Esophagus (tissue), 2 donors: ENCODE data around the gene SOD2. TPM values are rescaled to one million over a fixed set of nuclear protein-coding genes. Genes with fewer than 3 reads are reported as not detected.
"Not testable (repeated sequence)": the region's sequence is repeated elsewhere in the genome, so short reads cannot be mapped to it uniquely, and the experiment has no call there.

Experiments
- H3K27ac ChIP-seq, 2 donors: one replicate each; pipeline ENCODE4 v1.5.1; 2013; ENCODE audit warnings: low read depth in 2 of 2, mild to moderate bottlenecking in 2 of 2, inconsistent platforms in 1 of 2, low read length in 1 of 2, moderate library complexity in 1 of 2
- H3K27me3 ChIP-seq, 2 donors: one replicate each; pipeline ENCODE4 v1.6.1; 2013; ENCODE audit warnings: low read length in 2 of 2, control low read depth in 1 of 2, mild to moderate bottlenecking in 1 of 2; ENCODE audit not compliant: insufficient read depth in 2 of 2, control insufficient read depth in 1 of 2
- H3K36me3 ChIP-seq, 2 donors: one replicate each; pipeline ENCODE4 v1.6.1; 2013; ENCODE audit warnings: low read length in 1 of 2; ENCODE audit not compliant: control insufficient read depth in 2 of 2, insufficient read depth in 2 of 2
- H3K4me1 ChIP-seq, 2 donors: one replicate each; pipeline ENCODE4 v1.6.1; 2013; ENCODE audit warnings: low read length in 1 of 2; ENCODE audit not compliant: control insufficient read depth in 2 of 2, insufficient read depth in 2 of 2
- H3K4me3 ChIP-seq, 2 donors: one replicate each; pipeline ENCODE4 v1.5.1; 2013; ENCODE audit warnings: low read length in 2 of 2, mild to moderate bottlenecking in 2 of 2, low read depth in 1 of 2, moderate library complexity in 1 of 2
- H3K9me3 ChIP-seq, 2 donors: one replicate each; pipeline ENCODE4 v1.6.1; 2013; ENCODE audit warnings: mild to moderate bottlenecking in 2 of 2, low read depth in 1 of 2, low read length in 1 of 2, moderate library complexity in 1 of 2; ENCODE audit not compliant: control insufficient read depth in 2 of 2, insufficient read depth in 1 of 2
- WGBS, 2 donors: extraction: QIAGEN DNeasy Blood & Tissue Kit; methylation state at CpG; one replicate each; pipeline ENCODE4 v1.1.7; 2013; 5-methylcytosine and 5-hydroxymethylcytosine counted together
- polyA plus RNA-seq, 2 donors: library from polyadenylated mRNA; stranded (reverse); fragments of 200-250 nt; gene quantifications; one replicate each; pipeline ENCODE4 v1.2.3, GENCODE V29; 2013
- donor health status: healthy with polysubstance abuse.
- donor health status: Bipolar disorder and iron deficiency.

SOD2 gene
- polyA plus RNA-seq, 2 donors = 79.1 to 167 TPM

DNA sequence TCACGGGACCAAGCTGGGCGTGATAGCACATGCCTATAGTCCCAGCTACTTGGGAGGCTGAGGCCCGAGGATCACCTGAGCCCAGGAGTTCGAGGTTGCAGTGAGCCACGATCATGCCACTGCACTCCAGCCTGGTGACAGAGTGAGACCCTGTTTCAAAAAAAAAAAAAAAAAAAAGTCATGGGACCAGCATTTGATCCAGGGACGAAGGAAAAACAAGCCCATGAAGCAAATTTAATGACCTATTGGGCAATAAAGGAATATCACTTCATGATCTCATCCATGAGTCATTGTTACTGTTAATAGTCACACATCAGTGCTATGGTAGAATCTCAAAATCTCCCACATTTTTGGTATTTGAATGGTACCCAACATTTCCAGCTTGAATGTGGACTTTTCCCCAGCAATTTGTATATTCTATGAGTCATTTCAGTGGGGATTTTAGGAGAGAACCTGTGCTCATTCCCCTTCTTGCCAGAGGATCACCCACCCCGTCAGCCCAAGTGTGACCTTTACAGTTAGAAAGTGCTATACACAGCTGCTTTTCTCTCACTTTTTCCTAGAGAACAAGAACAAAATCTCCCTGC is 8.5 kb upstream of the SOD2 start:
- Histone ChIP-seq H3K27me3 (no peaks in the 10 kb centered on the region), H3K27ac (peak overlapping the region; percentile 19 to 78), H3K9me3 (peaks cover 0 to 5% of the 10 kb centered on the region in 2 donors), H3K4me1 (no peaks in the 10 kb centered on the region), H3K36me3 (no peaks in the 10 kb centered on the region), H3K4me3 (no peak overlapping the region)
- WGBS, 2 donors = 58 to 70% methylated on average over 7 of the region's 7 CpGs

DNA sequence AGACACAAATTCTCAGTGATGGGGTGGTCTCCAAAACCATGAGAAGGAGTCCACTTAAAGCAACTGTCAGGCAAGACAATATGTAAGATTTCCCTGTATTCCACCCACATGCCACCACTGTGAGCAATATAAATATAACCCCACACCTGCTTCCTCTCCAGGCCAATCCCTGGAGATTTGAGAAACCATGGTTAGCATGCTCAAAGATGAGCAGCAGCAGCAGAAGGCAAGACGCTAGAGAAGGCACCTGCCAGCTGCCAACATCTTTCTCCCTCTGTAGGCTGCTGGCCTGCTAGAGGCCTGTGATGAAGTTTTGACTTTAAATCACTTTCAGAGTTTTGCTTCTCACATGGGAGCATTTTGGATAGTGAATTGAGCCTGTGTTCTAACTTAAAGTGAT is 7.9 kb upstream of the SOD2 start:
- 33 to 35% methylated on average over 1 of the region's 1 CpG for WGBS, 2 donors
- Histone ChIP-seq H3K4me1 (no peaks in the 10 kb centered on the region), H3K27me3 (no peaks in the 10 kb centered on the region), H3K9me3 (peaks cover 0 to 5% of the 10 kb centered on the region in 2 donors), H3K4me3 (no peak overlapping the region), H3K36me3 (no peaks in the 10 kb centered on the region), H3K27ac (peak overlapping the region; percentile 19 to 78)

DNA sequence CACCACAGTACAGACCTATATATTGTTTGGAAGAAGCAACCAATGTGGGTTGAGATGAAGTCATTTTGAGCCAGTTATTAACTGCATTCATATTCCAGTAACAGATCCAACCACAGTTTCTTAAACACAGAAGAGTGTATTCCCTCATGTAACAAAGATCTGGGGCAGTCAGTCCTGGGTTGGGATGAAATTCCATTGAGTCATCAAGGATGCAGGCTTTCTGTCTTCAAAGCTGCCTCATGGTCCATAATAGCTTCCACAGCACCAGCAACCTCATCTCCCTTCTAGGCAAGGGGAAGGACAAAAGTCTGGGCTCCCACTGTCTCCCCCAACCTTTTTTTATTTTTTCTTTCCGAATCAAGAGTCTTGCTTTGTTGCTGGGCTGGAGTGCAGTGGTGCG is 2.9 kb upstream of the SOD2 start:
- H3K36me3 ChIP-seq = peaks cover 0 to 3% of the 10 kb centered on the region in 2 donors
- 98 to 99% methylated on average over 2 of the region's 2 CpGs for WGBS, 2 donors
- no peaks in the 10 kb centered on the region for H3K27me3 ChIP-seq
- peaks cover 0 to 4% of the 10 kb centered on the region in 2 donors for H3K4me1 ChIP-seq
- no peak overlapping the region for H3K27ac ChIP-seq
- no peak overlapping the region for H3K4me3 ChIP-seq
- H3K9me3 ChIP-seq = no peaks in the 10 kb centered on the region

DNA sequence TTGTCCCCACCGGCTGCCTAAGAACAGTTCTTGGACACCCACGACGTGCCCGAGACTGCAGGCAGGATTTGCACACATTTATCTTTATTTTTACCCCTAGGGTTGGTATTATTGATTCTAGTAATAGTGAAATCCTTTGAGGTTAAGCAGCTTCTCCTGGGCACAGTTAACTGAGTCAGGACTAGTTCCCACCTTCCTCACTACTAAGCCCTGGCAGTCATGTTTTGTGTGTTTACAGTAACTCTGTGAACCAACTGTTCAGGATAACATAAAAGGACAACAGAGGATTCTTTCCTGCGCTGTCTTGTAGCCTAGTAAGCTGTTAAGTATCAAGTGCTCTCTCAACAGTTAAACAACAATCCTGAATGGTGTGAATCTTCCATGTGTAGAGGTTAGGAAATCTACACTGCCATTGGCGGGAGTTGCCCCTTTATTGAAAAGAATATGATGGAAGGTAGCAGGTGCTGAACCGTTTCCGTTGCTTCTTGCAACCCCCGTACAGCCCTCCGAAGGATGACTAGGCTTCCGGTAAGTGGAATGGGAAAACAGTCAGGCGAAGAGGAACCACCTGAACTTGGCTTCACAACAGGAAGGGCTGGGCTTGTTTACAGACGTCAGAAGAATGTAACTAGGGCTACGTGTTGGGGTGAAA is 979 bp upstream of the SOD2 start:
- 13 to 20% methylated on average over 14 of the region's 14 CpGs for WGBS, 2 donors
- Histone ChIP-seq H3K36me3 (peaks cover 3 to 4% of the 10 kb centered on the region in 2 donors), H3K27ac (peak overlapping the region; percentile 96 to 99), H3K4me1 (peaks cover 0 to 4% of the 10 kb centered on the region in 2 donors), H3K27me3 (no peaks in the 10 kb centered on the region), H3K9me3 (no peaks in the 10 kb centered on the region), H3K4me3 (peak overlapping the region; percentile 79 to 97)

- WGBS, 2 donors = 1% methylated on average over 54 to 66 of the region's 66 CpGs
- Histone ChIP-seq H3K4me1 (peaks cover 0 to 4% of the 10 kb centered on the region in 2 donors), H3K27ac (peak overlapping the region; percentile 96 to 99), H3K36me3 (peaks cover 3 to 6% of the 10 kb centered on the region in 2 donors), H3K9me3 (no peaks in the 10 kb centered on the region), H3K4me3 (peak overlapping the region; percentile 79 to 97), H3K27me3 (no peaks in the 10 kb centered on the region)
Measured at GRCh38 chr6:159692303-159693127, 526 bp downstream of the SOD2 start.

GRCh38 chr6:159691963-159692287 is 1.1 kb downstream of the SOD2 start:
- Histone ChIP-seq H3K36me3 (peaks cover 3 to 6% of the 10 kb centered on the region in 2 donors), H3K27me3 (no peaks in the 10 kb centered on the region), H3K4me3 (peak overlapping the region; percentile 79 to 97), H3K4me1 (peaks cover 0 to 4% of the 10 kb centered on the region in 2 donors), H3K9me3 (no peaks in the 10 kb centered on the region), H3K27ac (peak overlapping the region; percentile 96 to 99)
- WGBS, 2 donors = 16 to 26% methylated on average over 7 of the region's 7 CpGs

- 5 to 9% methylated on average over 11 of the region's 11 CpGs for WGBS, 2 donors
- Histone ChIP-seq H3K27me3 (no peaks in the 10 kb centered on the region), H3K9me3 (no peaks in the 10 kb centered on the region), H3K4me3 (peak overlapping the region; percentile 79 to 97), H3K36me3 (peaks cover 3 to 6% of the 10 kb centered on the region in 2 donors), H3K27ac (peak overlapping the region; percentile 96 to 99), H3K4me1 (peaks cover 0 to 4% of the 10 kb centered on the region in 2 donors)
Measured at GRCh38 chr6:159691133-159691962, 1.7 kb downstream of the SOD2 start.

GRCh38 chr6:159690135-159690534 is 2.9 kb downstream of the SOD2 start:
- WGBS, 2 donors = 92% methylated on average over 13 of the region's 13 CpGs
- H3K4me3 ChIP-seq, H3K9me3 ChIP-seq, H3K36me3 ChIP-seq, H3K4me1 ChIP-seq, H3K27ac ChIP-seq, H3K27me3 ChIP-seq: not testable (repeated sequence)

DNA sequence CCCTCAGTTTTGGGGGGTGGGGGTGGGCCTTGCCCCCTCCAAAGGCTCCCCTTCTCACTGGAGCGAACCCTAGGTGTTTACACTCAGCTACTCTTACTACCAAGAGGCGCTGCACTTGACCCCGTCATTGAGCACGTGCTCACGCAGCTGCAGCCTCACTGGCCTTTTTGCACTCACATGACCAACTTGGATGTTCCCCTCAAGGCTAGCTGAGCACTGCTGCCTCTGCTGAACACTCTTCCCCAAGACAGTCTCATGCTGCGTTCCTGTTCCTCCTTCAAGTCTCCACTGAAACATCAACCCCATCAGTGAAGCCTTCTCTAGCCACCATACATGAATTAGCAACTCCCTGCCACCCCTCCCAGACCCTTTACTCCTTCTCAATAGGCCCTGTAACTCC is 4.0 kb downstream of the SOD2 start:
- Histone ChIP-seq H3K27ac (no peak overlapping the region), H3K27me3 (no peaks in the 10 kb centered on the region), H3K4me3 (no peak overlapping the region), H3K9me3 (no peaks in the 10 kb centered on the region), H3K4me1 (peaks cover 0 to 4% of the 10 kb centered on the region in 2 donors), H3K36me3 (peaks cover 3 to 6% of the 10 kb centered on the region in 2 donors)
- 74 to 84% methylated on average over 6 of the region's 6 CpGs for WGBS, 2 donors
